ENCODE measurements around the gene ELFN2.

- TF ChIP-seq EZH2 (IDR thresholded peaks at IDR 0.05; ENCODE audit: borderline replicate concordance, low read depth, low read length, severe bottlenecking) (no peak), CTCF (IDR thresholded peaks at IDR 0.05; ENCODE audit: borderline replicate concordance, extremely low read depth, low read length, poor library complexity, severe bottlenecking) (no peak)
Measured at GRCh38 chr22:37410174-37411055, 16.9 kb downstream of the ELFN2 start.
